ENCODE data around the gene SLC26A11. TPM values are rescaled to one million over a fixed set of nuclear protein-coding genes. Genes with fewer than 3 reads are reported as not detected.

Gene SLC26A11
- total and polyA plus RNA-seq, 8 donors: 2.3 to 93.3 (median 7.9) TPM

DNA sequence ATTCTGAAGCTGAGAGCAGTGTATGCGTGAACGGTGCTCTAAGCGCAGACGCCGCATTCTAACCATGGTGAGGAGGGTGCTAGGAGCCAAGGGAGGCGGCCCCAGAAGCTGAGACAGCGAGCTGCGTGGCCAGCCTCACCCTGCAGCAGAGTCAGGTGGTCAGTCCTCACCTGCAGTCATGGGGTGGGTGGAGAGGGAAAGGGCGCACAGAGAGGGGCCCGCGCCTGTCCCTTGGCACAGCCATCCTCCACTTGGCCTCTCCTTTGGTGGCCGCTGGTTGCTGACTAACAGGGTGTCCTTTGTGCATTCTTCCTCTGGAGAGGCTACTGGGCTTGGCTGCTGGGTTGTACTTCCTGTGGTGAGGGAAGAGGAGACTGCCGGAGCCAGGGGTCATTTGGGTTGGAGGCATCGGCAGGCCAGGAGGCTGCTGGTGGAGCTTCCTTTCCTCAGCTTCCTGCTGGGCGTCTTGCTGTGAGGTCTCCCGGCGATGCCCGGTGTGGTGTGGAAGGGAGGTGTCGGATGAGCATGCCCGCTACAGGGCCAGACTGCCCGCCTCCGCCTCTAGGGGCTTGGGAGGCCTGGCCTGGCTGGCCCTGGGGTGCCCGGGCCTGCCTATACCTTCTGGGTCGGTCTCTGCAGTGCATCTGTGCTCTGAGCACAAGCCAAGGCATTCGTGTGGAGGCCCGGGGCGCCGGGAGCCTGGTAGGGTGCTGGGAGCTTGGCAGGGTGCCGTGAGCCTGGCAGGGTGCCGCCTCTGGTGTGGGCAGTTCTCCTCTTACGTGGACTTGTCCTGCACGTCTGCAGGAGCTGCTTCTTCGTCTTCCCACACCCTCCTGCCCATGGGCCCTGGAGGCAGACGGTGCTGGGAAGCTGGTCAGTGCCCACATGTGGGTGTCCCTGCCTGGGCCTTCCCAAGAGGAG is 57.8 kb downstream of the SLC26A11 start:
- Histone ChIP-seq H3K36me3 (peaks cover 12 to 92% (median 71%) of the 10 kb centered on the region in 4 donors), H3K27me3 (no peaks in the 10 kb centered on the region), H3K27ac (peak overlapping the region in 4 of 5 donors; percentile 0 to 33 (median 8)), H3K4me3 (no peak overlapping the region), H3K4me1 (peaks cover 3 to 39% (median 25%) of the 10 kb centered on the region in 4 donors), H3K9me3 (no peaks in the 10 kb centered on the region)
- no peak for DNase-seq
- intact Hi-C loops (cut with DNase I; ENCODE audit: low total_unique reads): no loop called here
- 82 to 89% (median 86%) methylated on average over 15 to 34 of the region's 34 CpGs for WGBS, 5 donors
- TF ChIP-seq POLR2A (IDR thresholded peaks at IDR 0.05) (no peak), POLR2AphosphoS5 (IDR thresholded peaks at IDR 0.05) (no peak), EP300 (IDR thresholded peaks at IDR 0.05) (no peak)
- TF ChIP-seq, protein P1, sequence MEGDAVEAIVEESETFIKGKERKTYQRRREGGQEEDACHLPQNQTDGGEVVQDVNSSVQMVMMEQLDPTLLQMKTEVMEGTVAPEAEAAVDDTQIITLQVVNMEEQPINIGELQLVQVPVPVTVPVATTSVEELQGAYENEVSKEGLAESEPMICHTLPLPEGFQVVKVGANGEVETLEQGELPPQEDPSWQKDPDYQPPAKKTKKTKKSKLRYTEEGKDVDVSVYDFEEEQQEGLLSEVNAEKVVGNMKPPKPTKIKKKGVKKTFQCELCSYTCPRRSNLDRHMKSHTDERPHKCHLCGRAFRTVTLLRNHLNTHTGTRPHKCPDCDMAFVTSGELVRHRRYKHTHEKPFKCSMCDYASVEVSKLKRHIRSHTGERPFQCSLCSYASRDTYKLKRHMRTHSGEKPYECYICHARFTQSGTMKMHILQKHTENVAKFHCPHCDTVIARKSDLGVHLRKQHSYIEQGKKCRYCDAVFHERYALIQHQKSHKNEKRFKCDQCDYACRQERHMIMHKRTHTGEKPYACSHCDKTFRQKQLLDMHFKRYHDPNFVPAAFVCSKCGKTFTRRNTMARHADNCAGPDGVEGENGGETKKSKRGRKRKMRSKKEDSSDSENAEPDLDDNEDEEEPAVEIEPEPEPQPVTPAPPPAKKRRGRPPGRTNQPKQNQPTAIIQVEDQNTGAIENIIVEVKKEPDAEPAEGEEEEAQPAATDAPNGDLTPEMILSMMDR (IDR thresholded peaks at IDR 0.05): no peak

DNA sequence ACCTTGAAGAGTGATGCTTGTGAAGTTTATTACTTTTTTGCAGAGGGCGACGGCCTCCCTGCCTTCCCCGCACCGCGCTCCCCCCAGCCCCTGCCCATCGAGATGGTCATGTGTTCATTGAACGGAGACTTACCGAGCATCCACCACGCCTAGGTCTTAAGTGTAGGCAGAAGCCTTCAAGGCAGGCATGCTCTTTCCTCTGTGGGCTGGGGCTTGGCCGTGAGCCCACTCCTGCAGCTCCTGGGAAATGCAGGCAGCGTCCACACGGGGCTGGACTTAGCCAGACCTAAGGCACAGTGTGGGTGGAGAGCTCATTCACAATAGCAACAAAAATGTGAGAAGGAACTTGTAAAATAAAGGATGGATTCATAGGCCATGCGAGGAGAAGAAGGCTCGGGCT is 59.7 kb downstream of the SLC26A11 start:
- Histone ChIP-seq H3K27ac (no peak overlapping the region), H3K4me1 (peaks cover 3 to 31% (median 22%) of the 10 kb centered on the region in 4 donors), H3K27me3 (no peaks in the 10 kb centered on the region), H3K9me3 (no peaks in the 10 kb centered on the region), H3K36me3 (peaks cover 0 to 98% (median 68%) of the 10 kb centered on the region in 4 donors), H3K4me3 (no peak overlapping the region)
- TF ChIP-seq POLR2AphosphoS5 (IDR thresholded peaks at IDR 0.05) (peak in 1 of 3 donors; percentile 26), POLR2A (IDR thresholded peaks at IDR 0.05) (no peak), EP300 (IDR thresholded peaks at IDR 0.05) (no peak)
- TF ChIP-seq, protein P1 (IDR thresholded peaks at IDR 0.05): peak in 1 of 7 experiments; percentile 5
- WGBS, 5 donors: 50 to 65% (median 56%) methylated on average over 12 to 14 of the region's 14 CpGs
- intact Hi-C loops (cut with DNase I; ENCODE audit: low total_unique reads): loop anchor here (5.0 kb wide), 1 partner anchor 102 kb away; no protein-coding TSS in a partner anchor
- DNase-seq: peak in 1 of 2 donors; percentile 78

DNA sequence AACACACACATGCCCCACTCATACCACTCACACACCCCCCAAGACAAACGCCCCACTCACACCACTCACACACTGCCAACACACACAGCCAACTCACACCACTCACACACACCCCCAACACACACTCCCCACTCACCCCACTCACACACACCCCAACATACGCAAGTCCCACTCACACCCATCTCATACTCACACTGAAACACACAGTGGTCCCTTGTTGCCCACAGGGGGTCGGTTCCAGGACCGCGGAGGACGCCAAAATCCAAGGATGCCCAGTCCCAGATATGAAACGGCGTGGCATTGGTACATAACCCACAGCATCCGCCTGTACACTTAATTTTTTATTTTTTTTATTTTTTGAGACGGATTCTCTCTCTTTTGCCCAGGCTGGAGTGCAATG is 61.3 kb downstream of the SLC26A11 start:
- Histone ChIP-seq H3K4me3 (no peak overlapping the region), H3K27ac (no peak overlapping the region), H3K36me3 (peaks cover 0 to 98% (median 68%) of the 10 kb centered on the region in 4 donors), H3K4me1 (peaks cover 3 to 31% (median 22%) of the 10 kb centered on the region in 4 donors), H3K9me3 (no peaks in the 10 kb centered on the region), H3K27me3 (no peaks in the 10 kb centered on the region)
- DNase-seq: no peak
- 90 to 96% (median 94%) methylated on average over 10 of the region's 10 CpGs for WGBS, 5 donors
- intact Hi-C loops (cut with DNase I; ENCODE audit: low total_unique reads): loop anchor here (5.0 kb wide), 1 partner anchor 101 kb away; no protein-coding TSS in a partner anchor
- TF ChIP-seq POLR2A (IDR thresholded peaks at IDR 0.05) (no peak), POLR2AphosphoS5 (IDR thresholded peaks at IDR 0.05) (no peak), EP300 (IDR thresholded peaks at IDR 0.05) (no peak)
- TF ChIP-seq, protein P1 (IDR thresholded peaks at IDR 0.05): no peak

GRCh38 chr17:80283116-80283852 is 63.1 kb downstream of the SLC26A11 start:
- 81 to 86% (median 83%) methylated on average over 13 to 19 of the region's 19 CpGs for WGBS, 5 donors

More at GRCh38 chr17:80283116-80283852, 63.1 kb downstream of the SLC26A11 start:
- no peak for DNase-seq
- H3K4me3 ChIP-seq: no peak overlapping the region
- H3K36me3 ChIP-seq: peaks cover 12 to 98% (median 65%) of the 10 kb centered on the region in 4 donors
- intact Hi-C loops (cut with DNase I; ENCODE audit: low total_unique reads): loop anchor here (5.0 kb wide), 1 partner anchor 99 kb away; no protein-coding TSS in a partner anchor
- no peaks in the 10 kb centered on the region for H3K9me3 ChIP-seq
- TF ChIP-seq POLR2A (IDR thresholded peaks at IDR 0.05): no peak
- TF ChIP-seq EP300 (IDR thresholded peaks at IDR 0.05): no peak
- no peak for TF ChIP-seq POLR2AphosphoS5 (IDR thresholded peaks at IDR 0.05)
- TF ChIP-seq, protein P1 (IDR thresholded peaks at IDR 0.05): no peak
- no peaks in the 10 kb centered on the region for H3K27me3 ChIP-seq
- H3K27ac ChIP-seq: no peak overlapping the region
- peaks cover 3 to 23% (median 16%) of the 10 kb centered on the region in 4 donors for H3K4me1 ChIP-seq

Measured in stomach (tissue), 9 donors.